Type B pancreatic cell (in vitro differentiated cells): ENCODE results near the gene MOK. TPM values are rescaled to one million over a fixed set of nuclear protein-coding genes. Genes with fewer than 3 reads are reported as not detected.
A peak's percentile ranks its signal among the peaks of the same experiment; 100 is the strongest.

Experiments used
- DNase-seq: peaks from one replicate; pipeline ENCODE4 v3.0.0; 2021; ENCODE audit warnings: mixed read lengths; ENCODE audit not compliant: unreplicated experiment; ENCODE audit errors: extremely low spot score
- H3K27ac Mint-ChIP-seq: 2 replicates; pipeline ENCODE4 v1.8.0; 2021; ENCODE audit warnings: mild to moderate bottlenecking, mixed read lengths
- H3K27me3 Mint-ChIP-seq: 2 replicates; pipeline ENCODE4 v1.8.0; 2021; ENCODE audit warnings: mixed read lengths
- H3K36me3 Mint-ChIP-seq: 2 replicates; pipeline ENCODE4 v1.8.0; 2021; ENCODE audit warnings: mixed read lengths
- H3K4me1 Mint-ChIP-seq: one replicate; pipeline ENCODE4 v1.8.0; 2021; ENCODE audit warnings: mixed read lengths; ENCODE audit not compliant: unreplicated experiment
- H3K4me3 Mint-ChIP-seq: 2 replicates; pipeline ENCODE4 v1.8.0; 2021; ENCODE audit warnings: mild to moderate bottlenecking, mixed read lengths
- H3K9me3 Mint-ChIP-seq: 2 replicates; pipeline ENCODE4 v1.8.0; 2021; ENCODE audit warnings: mixed read lengths
- CTCF ChIP-seq: fragments of 200-600 bp; sonication (generic); conservative IDR thresholded peaks from 2 replicates; pipeline ENCODE4 v1.5.0; 2021; ENCODE audit warnings: antibody characterized with exemption, mild to moderate bottlenecking
- total RNA-seq: library from RNA; stranded (reverse); gene quantifications from 2 replicates; pipeline ENCODE4 v1.2.1, GENCODE V29; 2021; ENCODE audit warnings: low replicate concordance

MOK gene
- total RNA-seq, 1 donor from 2014 or later, result 26.3 TPM

GRCh38 chr14:102182190-102182589, 122.8 kb downstream of the MOK start:
- Mint-ChIP-seq H3K27ac (no peak overlapping the region), H3K4me3 (no peak overlapping the region), H3K4me1 (peaks cover 69% of the 10 kb centered on the region), H3K36me3 (peaks cover 17% of the 10 kb centered on the region), H3K9me3 (no peaks in the 10 kb centered on the region), H3K27me3 (no peaks in the 10 kb centered on the region)
- no peak for DNase-seq
- no peak for TF ChIP-seq CTCF

- TF ChIP-seq CTCF, result no peak
- H3K9me3 Mint-ChIP-seq, result no peaks in the 10 kb centered on the region
- no peak for DNase-seq
- peaks cover 67% of the 10 kb centered on the region for H3K4me1 Mint-ChIP-seq
- no peak overlapping the region for H3K4me3 Mint-ChIP-seq
- peak overlapping the region; percentile 65 for H3K27ac Mint-ChIP-seq
- H3K36me3 Mint-ChIP-seq, result peaks cover 17% of the 10 kb centered on the region
- no peaks in the 10 kb centered on the region for H3K27me3 Mint-ChIP-seq
These were observed 123.8 kb downstream of the MOK start for GRCh38 chr14:102181187-102181586.

GRCh38 chr14:102180248-102180998, 124.5 kb downstream of the MOK start:
- Mint-ChIP-seq H3K9me3 (no peaks in the 10 kb centered on the region), H3K4me3 (no peak overlapping the region), H3K27ac (peak overlapping the region; percentile 65), H3K27me3 (no peaks in the 10 kb centered on the region), H3K36me3 (peaks cover 18% of the 10 kb centered on the region), H3K4me1 (peaks cover 59% of the 10 kb centered on the region)
- no peak for TF ChIP-seq CTCF
- no peak for DNase-seq

Other genes with a start within 250 kb of the MOK start
- gene HSP90AA1, start 218.1 kb downstream of the MOK start, total RNA-seq, result 585 and 652 TPM in 2 replicates
- 33.4 and 49.7 TPM in 2 replicates for gene WDR20, start 165.3 kb downstream of the MOK start, total RNA-seq
- 10.8 and 16.4 TPM in 2 replicates for gene ZNF839, start 14.6 kb upstream of the MOK start, total RNA-seq
- gene CINP, start 57.7 kb upstream of the MOK start, total RNA-seq, result 29.5 and 34.2 TPM in 2 replicates
- gene TECPR2, start 57.8 kb upstream of the MOK start, total RNA-seq, result 25.5 and 31.0 TPM in 2 replicates
- gene ANKRD9, start 204.6 kb upstream of the MOK start, total RNA-seq, result 31.4 and 46.6 TPM in 2 replicates